Osteoblast (primary cell): Measurements from ENCODE around the gene DDX41. TPM values are rescaled to one million over a fixed set of nuclear protein-coding genes. Genes with fewer than 3 reads are reported as not detected.

Source experiments
- DNase-seq: peaks from one replicate; pipeline ENCODE4 v3.0.0; 2011; ENCODE audit warnings: low spot score, mixed read lengths; ENCODE audit not compliant: insufficient read length; ENCODE audit errors: missing footprints
- H2AFZ ChIP-seq: 2 replicates; pipeline ENCODE4 v1.6.0; 2011; ENCODE audit warnings: mild to moderate bottlenecking, low read length
- H3K27ac ChIP-seq: 2 replicates; pipeline ENCODE4 v1.5.1; 2011; ENCODE audit warnings: mild to moderate bottlenecking, low read depth, low read length, moderate library complexity
- H3K27me3 ChIP-seq: 2 replicates; pipeline ENCODE4 v1.6.0; 2012; ENCODE audit warnings: mild to moderate bottlenecking, control low read depth, inconsistent platforms, low read length, moderate library complexity; ENCODE audit not compliant: insufficient read depth
- H3K36me3 ChIP-seq: 2 replicates; pipeline ENCODE4 v1.5.1; 2011; ENCODE audit warnings: mild to moderate bottlenecking, low read length, control low read depth, moderate library complexity; ENCODE audit not compliant: insufficient read depth
- H3K4me1 ChIP-seq: 2 replicates; pipeline ENCODE4 v1.5.1; 2011; ENCODE audit warnings: mild to moderate bottlenecking, low read length, control low read depth, moderate library complexity; ENCODE audit not compliant: insufficient read depth
- H3K4me2 ChIP-seq: 2 replicates; pipeline ENCODE4 v1.6.0; 2011; ENCODE audit warnings: mild to moderate bottlenecking, low read length; ENCODE audit not compliant: insufficient read depth
- H3K4me3 ChIP-seq: fragments of 200-600 bp; sonication (generic); 3 replicates; pipeline ENCODE4 v1.5.1; 2012; ENCODE audit warnings: mild to moderate bottlenecking, low read length, inconsistent platforms; ENCODE audit not compliant: insufficient read depth
- H3K79me2 ChIP-seq: 2 replicates; pipeline ENCODE4 v1.6.0; 2012; ENCODE audit warnings: mild to moderate bottlenecking, low read length, control low read depth, inconsistent platforms; ENCODE audit not compliant: insufficient read depth
- H3K9me3 ChIP-seq: 2 replicates; pipeline ENCODE4 v1.5.1; 2011; ENCODE audit warnings: low read depth, low read length, control low read depth
- H4K20me1 ChIP-seq: 2 replicates; pipeline ENCODE4 v1.6.0; 2012; ENCODE audit warnings: mild to moderate bottlenecking, low read length, control low read depth; ENCODE audit not compliant: insufficient read depth
- total RNA-seq: library from RNA; depleted of rRNA; stranded (reverse); fragments of >200 nt; gene quantifications from 2 replicates; pipeline ENCODE4 v1.2.3, GENCODE V29; 2012
- TF ChIP-seq, protein P1 (sequence below): IDR thresholded peaks from 2 replicates; pipeline ENCODE4 v1.5.1; 2011; ENCODE audit warnings: mild to moderate bottlenecking, low read depth, low read length, moderate library complexity; ENCODE audit errors: extremely low read depth

Gene DDX41
- total RNA-seq, 1 donor: 68.4 TPM

DNA sequence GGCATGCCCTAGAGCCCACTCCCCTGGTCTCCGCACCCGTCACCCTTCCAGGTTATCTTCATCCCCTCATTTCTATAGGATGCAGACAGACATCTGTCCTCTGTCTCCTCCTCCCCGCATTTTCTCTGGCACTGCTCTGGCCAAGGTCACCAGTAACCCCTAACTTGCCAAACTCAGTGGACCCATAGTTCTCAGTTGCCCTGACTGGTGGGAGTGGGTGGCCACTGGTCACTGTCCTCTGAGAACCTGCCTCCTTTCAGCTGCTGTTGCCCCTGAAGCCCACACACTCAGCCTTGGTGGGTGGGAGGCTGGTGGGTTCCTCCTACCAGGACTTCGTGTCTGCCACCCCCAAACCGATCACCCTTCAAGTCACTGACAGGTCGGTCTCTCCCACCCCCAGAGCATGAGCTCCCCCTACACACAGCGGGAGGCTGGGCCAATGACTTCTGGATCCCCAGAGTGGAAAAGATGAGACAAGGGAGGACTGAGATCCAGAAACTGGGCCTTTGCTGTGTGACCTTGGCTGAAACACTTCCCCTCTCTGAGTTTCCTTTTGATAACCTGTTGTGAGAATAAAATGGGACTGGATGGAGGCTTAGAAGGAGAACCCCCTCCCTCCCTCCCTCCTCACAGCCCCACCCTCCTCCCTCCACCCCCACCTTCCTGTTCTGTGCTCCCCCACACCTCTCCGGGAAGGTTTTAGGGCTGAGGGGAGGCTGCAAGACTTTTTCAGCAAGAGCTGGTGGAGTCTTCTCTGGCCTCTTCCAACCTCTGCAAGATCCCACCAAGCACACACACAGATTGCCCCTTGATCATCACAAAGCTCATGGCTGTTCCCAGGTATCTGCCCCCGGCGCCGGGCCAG is 41.0 kb downstream of the DDX41 start:
- no peak for DNase-seq
- H3K4me2 ChIP-seq: no peak overlapping the region
- no peaks in the 10 kb centered on the region for H3K27me3 ChIP-seq
- TF ChIP-seq, protein P1, sequence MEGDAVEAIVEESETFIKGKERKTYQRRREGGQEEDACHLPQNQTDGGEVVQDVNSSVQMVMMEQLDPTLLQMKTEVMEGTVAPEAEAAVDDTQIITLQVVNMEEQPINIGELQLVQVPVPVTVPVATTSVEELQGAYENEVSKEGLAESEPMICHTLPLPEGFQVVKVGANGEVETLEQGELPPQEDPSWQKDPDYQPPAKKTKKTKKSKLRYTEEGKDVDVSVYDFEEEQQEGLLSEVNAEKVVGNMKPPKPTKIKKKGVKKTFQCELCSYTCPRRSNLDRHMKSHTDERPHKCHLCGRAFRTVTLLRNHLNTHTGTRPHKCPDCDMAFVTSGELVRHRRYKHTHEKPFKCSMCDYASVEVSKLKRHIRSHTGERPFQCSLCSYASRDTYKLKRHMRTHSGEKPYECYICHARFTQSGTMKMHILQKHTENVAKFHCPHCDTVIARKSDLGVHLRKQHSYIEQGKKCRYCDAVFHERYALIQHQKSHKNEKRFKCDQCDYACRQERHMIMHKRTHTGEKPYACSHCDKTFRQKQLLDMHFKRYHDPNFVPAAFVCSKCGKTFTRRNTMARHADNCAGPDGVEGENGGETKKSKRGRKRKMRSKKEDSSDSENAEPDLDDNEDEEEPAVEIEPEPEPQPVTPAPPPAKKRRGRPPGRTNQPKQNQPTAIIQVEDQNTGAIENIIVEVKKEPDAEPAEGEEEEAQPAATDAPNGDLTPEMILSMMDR: no peak
- peaks cover 26% of the 10 kb centered on the region for H4K20me1 ChIP-seq
- no peaks in the 10 kb centered on the region for H3K9me3 ChIP-seq
- H2AFZ ChIP-seq: no peak overlapping the region
- H3K4me3 ChIP-seq: no peak overlapping the region
- H3K27ac ChIP-seq: no peak overlapping the region
- H3K4me1 ChIP-seq: peaks cover 30% of the 10 kb centered on the region
- H3K36me3 ChIP-seq: peaks cover 17% of the 10 kb centered on the region
- H3K79me2 ChIP-seq: peaks cover 20% of the 10 kb centered on the region

DNA sequence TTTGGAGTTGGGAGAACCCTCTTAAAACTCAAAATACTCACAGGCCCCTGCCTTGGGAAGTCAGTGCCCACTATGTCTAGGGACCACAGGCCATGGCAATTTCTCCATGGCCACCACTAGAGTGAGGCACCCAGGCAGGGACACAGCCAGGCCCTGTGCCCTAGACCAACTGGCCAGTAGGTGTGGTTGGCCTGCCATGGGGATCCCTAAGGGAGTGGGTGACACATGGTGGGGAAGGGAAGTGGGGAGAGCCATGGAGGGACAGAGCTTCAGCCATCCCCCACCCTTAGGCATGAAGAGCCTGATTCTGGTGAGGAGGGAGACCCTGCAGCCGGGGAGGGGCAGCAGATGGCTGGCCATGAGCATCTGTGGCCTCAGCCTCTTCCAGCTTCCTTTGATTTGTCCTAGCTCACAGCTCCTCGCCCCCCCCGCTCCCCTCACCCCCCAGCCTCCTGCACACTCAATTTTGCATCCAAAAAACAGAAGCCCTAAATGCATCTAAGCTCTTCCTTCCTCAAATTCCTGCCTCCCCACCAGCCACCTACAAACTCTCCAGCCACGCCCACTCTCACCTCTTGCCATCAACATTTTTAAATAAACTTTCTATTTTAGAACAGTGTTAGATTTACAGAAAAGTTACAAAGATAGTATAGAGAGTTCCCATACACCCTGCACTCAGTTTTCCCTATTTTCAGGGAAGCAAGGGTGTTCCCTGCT is 41.8 kb downstream of the DDX41 start:
- Histone ChIP-seq H3K27ac (no peak overlapping the region), H3K27me3 (no peaks in the 10 kb centered on the region), H3K4me1 (peaks cover 36% of the 10 kb centered on the region), H2AFZ (no peak overlapping the region), H3K9me3 (no peaks in the 10 kb centered on the region), H3K4me2 (no peak overlapping the region), H3K79me2 (peaks cover 28% of the 10 kb centered on the region), H3K4me3 (no peak overlapping the region), H3K36me3 (peaks cover 15% of the 10 kb centered on the region), H4K20me1 (peaks cover 30% of the 10 kb centered on the region)
- TF ChIP-seq, protein P1: no peak
- peak; percentile 92 for DNase-seq

DNA sequence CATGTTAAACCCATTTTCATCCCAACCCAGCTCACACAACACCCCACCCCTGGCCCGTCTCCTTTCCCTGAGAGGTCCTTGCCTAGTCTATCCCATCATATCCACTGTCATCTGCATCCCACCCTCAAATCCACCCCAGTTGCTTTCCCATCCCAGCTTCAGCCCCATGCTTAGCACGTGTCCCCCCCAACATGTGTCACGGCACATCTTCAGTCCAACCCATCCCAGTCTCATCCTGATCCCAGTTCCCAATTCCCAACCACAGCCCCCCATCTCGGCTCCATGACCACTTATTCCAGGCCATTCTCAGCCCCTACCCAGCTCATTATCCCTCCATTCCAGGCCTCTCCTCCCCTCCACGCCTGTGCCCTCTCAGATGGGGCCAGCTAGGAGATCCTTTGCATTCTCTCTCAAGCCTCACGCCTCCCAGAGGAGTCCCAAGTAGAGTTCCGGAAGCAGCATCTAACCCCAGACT is 42.7 kb downstream of the DDX41 start:
- peak overlapping the region; percentile 46 for H3K4me3 ChIP-seq
- H4K20me1 ChIP-seq: peaks cover 36% of the 10 kb centered on the region
- H2AFZ ChIP-seq: no peak overlapping the region
- TF ChIP-seq, protein P1: no peak
- H3K36me3 ChIP-seq: peaks cover 7% of the 10 kb centered on the region
- H3K27me3 ChIP-seq: no peaks in the 10 kb centered on the region
- H3K4me1 ChIP-seq: peaks cover 36% of the 10 kb centered on the region
- H3K27ac ChIP-seq: no peak overlapping the region
- peak overlapping the region; percentile 48 for H3K4me2 ChIP-seq
- H3K9me3 ChIP-seq: no peaks in the 10 kb centered on the region
- peak; percentile 90 for DNase-seq
- H3K79me2 ChIP-seq: peaks cover 38% of the 10 kb centered on the region
